Activated CD4-positive, alpha-beta T cell treated with anti-CD3 and anti-CD28 coated beads, Interleukin-2, amount 50 U/mL, for 4 hours (primary cell): ENCODE data around the gene ZNF587.
"Not testable (repeated sequence)": the region's sequence is repeated elsewhere in the genome, so short reads cannot be mapped to it uniquely, and the experiment has no call there.

Experiments
- DNase-seq, 2 experiments: peaks; one replicate each; pipeline ENCODE4 v3.0.0-alpha.2; 2020

The ZNF587 gene

DNA sequence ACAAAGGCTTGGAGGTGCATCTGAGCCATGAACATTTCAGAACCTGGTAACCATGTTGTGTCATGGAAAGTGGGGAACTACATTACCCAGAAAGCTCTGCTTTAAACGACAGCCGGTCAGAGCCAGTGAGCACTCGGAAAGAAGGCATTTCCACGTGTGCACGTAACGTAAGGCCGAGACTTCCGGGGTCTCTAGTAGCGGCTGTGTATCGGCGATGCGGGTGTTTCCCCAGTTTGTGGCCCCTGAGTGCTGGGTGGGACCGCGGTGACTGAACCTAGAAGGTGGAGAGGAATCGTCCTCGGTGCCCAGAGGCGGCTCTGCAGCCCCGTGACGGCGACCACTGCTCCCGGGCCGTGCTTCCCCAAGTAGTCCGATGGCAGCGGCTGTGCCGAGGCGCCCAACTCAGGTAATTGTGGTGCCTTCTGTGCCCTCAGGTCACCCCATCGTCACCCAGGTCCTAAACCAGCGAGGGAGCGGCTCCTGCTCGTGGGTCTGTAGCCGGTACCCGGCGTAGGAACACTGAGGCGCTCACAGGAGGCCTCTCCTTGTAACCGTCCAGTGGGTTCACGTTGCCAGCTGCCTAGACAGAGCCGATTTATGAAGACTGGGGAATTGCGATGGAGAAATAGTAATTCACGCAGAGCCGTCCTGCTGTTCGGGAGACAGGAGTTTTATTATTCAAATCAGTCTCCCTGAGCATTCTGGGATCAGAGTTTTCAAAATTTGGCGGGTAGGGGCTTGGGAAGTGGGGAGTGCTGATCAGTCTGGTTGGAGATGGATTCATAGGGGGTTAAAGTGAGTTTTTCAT lies at the start of gene ZNF587:
Gene ZNF587 (plus strand): TSS at position 194 of the 808 bp plus-strand sequence. CDS start 180 bp downstream, at position 374.
- DNase-seq, result peak; percentile 70 to 71

DNA sequence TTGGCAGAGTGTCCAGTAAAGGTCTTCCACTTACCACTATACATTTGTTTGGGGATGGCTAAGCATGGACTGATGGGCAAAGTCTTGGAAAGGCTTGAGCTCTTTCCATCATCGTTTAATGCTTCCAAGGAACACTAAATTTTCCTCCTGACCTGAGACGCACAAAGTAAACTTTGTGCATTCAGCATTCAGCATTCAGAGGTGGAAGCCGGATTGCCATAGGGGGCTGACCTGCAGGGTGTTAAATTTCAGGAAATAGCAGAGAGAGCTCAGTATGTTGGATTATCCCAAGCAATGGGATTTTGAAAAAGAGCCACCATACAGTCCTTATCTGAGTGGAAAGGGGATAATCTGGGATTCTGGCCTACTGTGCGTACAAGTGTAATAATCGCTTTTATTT lies 49.0 kb upstream of the ZNF587 start:
- DNase-seq, result no peak

GRCh38 chr19:57802269-57802668 lies 47.4 kb upstream of the ZNF587 start:
- DNase-seq, result no peak

GRCh38 chr19:57803265-57803593 lies 46.4 kb upstream of the ZNF587 start:
- DNase-seq, result no peak

DNA sequence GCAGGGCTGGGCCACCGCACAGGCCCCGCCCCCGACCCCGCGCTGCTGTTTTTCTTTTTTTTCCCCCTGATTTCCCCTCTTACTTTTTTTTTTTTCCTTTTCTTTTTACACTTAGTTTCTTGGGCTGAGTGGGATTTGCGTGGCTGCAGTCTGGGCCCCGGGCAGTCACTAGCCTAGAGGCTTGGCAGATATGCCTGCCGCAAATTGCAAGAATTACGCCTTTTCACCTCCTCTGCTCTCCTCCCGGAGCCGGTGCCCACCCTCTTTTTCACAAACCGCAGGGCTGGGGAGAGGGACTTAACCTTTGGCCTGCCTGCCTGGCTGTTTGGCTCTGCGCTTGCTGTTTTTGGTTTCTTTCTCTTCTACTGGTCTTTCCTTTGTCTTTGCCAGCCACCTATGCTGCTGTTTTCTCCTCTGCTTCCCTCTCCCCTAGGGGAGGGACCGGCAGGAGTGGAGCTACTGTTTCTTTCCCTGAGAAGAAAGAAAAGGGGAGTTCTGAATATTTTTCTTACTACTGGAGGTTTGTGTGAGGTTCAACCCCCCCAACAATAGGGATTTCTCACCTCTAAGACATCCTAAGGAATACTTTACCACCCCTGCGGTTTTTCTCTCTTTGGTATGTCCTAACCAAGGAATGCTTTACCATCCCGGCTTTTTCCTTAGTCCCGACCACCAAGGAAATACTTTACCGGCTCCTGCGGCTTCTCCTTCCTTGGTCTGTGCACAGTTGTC lies 45.9 kb upstream of the ZNF587 start:
- DNase-seq, result no peak

- no peak for DNase-seq
Observed at GRCh38 chr19:57807541-57807940, 42.1 kb upstream of the ZNF587 start.

DNA sequence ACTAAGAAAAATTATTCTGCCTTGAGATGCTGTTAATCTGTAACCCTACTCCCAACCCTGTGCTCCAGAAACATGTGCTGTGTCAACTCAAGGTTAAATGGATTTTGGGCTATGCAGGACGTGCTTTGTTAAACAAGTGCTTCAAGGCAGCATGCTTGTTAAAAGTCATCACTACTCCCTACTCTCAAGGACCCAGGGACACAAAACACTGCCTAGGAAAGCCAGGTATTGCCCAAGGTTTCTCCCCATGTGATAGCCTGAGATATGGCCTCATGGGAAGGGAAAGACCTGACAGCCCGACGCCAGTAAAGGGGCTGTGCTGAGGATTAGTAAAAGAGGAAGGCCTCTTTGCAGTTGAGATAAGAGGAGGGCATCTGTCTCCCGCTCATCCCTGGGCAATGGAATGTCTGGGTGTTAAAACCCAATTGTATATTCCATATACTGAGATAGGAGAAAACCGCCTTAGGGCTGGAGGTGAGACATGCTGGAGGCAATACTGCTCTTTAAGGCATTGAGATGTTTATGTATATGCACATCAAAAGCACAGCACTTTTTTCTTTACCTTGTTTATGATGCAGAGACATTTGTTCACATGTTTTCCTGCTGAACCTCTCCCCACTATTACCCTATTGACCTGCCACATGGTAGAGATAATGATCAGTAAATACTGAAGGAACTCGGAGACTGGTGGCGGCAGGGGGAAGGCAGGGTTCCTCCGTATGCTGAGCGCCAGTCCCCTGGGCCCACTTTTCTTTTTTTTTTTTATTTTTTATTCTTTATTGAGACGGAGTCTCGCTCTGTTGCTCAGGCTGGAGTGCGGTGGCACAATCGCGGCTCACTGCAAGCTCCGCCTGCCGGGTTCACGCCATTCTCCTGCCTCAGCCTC lies 39.0 kb upstream of the ZNF587 start:
- DNase-seq, result not testable (repeated sequence)

GRCh38 chr19:57812226-57812625 lies 37.4 kb upstream of the ZNF587 start:
- no peak for DNase-seq

GRCh38 chr19:57812975-57813820 lies 36.5 kb upstream of the ZNF587 start:
- not testable (repeated sequence) for DNase-seq

- DNase-seq, result no peak
Observed at GRCh38 chr19:57813919-57814504, 35.6 kb upstream of the ZNF587 start.

GRCh38 chr19:57814505-57815246 lies 35.0 kb upstream of the ZNF587 start, which contains the start of gene ZNF552:
Gene ZNF552, minus strand, starts transcription at chr19:57814913. Its CDS starts 170 bp downstream, at chr19:57814743.
- DNase-seq, result peak; percentile 64 to 67

DNA sequence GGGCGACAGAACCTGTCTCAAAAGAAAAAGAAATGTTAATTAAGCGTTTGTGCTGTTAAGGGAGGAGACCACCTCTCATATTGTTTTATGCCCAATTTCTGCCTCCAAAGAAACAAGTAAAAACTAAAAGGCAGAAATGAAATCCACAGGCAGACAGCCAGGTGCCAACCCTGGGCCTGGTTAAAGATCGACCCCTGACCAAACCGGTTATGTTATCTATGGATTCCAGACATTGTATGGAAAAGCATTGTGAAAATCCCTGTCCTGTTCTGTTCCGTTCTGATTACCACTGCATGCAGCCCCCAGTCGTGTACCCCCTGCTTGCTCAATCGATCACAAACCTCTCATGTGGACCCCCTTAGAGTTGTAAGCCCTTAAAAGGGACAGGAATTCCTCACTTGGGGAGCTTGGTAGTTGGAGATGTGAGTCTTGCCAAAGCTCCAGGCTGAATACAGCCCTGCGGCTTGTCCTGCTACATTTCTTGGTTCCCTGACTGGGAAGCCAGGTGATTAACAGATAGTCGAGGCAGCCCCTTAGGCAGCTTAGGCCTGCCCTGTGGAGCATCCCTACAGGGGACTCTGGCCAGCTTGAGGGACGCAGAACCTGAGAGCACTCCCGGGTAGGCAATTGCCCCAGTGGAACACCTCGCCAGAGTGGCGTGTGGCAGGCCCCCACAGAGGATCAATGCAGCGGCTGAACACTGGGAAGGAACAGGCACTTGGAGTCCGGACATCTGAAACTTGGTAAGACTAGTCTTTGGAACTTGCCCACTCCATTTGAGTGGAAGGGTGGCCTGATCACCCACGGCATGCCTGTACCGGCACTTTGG lies 34.2 kb upstream of the ZNF587 start:
- no peak for DNase-seq

GRCh38 chr19:57816652-57817051 lies 33.0 kb upstream of the ZNF587 start:
- no peak for DNase-seq

DNA sequence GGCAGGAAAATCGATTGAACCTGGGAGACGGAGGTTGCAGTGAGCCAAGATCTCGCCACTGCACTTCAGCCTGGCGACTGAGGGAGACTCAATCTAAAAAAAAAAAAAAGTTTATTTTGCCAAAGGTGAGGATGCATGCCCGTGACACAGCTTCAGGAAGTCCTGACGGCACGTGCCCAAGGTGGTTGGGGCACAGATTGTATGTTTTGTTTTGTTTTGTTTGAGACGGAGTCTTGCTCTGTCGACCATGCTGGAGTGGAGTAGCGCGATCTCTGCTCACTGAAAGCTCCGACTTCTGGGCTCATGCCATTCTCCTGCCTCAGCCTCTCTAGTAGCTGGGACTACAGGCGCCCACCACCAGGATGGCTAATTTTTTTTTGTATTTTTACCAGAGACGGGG lies 31.7 kb upstream of the ZNF587 start:
- DNase-seq, result no peak

DNA sequence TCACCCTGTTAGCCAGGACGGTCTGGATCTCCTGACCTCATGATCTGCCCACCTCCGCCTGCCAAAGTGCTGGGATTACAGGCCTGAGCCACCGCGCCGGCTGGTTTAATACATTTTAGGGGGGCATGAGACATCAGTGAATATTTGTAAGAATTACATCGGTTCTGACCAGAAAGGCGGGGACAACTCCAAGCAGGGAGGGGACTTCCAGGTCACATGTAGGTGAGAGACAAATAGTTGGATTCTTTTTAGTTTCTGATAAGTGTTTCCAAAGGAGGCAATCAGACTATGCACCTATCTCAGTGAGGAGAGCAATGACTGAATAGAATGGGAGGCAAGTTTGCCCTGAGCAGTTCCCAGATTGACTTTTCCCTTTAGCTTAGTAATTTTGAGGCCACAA lies 31.3 kb upstream of the ZNF587 start:
- DNase-seq, result no peak

DNA sequence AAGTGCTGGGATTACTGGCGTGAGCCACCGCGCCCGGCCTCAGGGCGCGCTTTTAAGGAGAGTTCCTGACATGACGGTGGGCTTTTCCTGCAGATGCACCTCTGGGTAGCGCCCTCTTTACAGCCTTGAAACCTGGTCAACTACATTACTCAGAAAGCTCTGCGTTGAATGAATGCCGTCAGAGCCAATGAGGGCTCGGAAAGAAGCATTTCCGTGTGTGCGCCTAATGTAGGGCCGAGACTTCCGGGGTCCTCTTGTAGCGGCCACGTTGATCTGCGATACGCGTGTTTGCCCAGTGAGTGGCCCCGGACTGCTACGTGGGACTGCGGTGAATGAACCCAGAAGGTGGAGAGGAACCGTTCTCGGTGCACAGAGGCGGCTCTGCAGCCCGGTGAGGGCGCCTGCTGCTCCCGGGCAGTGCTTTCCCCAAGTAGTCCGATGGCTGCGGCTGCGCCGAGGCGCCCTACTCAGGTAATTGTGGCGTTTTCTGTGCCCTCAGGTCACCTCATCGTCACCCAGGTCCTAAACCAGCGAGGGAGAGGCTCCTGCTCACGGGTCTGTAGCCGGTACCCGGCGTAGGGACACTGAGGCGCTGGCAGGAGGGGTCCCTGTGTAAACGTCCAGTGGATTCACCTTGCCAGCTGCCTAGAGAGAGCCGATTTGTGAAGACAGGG lies 30.0 kb upstream of the ZNF587 start:
- DNase-seq, result peak; percentile 69 to 70

DNA sequence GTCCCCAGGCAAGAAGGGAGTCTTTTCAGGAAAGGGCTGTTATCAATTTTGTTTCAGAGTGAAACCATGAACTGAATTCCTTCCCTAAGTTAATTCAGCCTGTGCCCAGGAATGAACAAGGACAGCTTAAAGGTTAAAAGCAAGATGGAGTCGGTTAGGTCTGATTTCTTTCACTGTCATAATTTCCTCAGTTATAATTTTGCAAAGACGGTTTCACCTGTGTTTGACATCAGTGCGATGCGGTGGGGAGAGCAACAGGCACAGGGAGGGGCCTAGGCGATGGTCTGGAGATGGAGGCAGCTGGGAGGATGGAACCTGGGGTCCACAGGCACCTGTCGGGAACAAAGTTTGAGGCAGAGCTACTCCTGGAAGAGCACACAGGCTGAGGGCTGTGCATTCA lies 29.1 kb upstream of the ZNF587 start:
- no peak for DNase-seq

- not testable (repeated sequence) for DNase-seq
Observed at GRCh38 chr19:57821095-57821494, 28.6 kb upstream of the ZNF587 start.

DNA sequence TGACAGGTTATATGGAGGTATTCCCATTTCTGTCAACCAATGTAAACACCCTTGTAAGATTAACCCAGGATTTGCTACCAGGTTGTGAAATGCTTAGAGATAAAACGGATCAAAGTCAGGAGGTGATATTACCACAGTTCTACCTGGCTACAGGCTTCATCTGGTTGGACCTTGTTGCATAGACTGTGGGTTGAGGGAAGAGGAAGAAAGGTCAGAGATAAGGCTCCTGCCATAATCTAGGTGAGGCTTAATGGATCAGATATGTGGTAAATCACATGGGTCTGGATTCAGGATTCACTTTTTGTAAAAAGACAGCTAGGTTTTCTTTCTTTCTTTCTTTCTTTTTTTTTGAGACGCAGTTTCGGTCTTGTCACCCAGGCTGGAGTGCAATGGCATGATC lies 28.2 kb upstream of the ZNF587 start:
- DNase-seq, result not testable (repeated sequence)
